ENCODE data around the gene UGT1A9.

UGT1A9 gene

DNA sequence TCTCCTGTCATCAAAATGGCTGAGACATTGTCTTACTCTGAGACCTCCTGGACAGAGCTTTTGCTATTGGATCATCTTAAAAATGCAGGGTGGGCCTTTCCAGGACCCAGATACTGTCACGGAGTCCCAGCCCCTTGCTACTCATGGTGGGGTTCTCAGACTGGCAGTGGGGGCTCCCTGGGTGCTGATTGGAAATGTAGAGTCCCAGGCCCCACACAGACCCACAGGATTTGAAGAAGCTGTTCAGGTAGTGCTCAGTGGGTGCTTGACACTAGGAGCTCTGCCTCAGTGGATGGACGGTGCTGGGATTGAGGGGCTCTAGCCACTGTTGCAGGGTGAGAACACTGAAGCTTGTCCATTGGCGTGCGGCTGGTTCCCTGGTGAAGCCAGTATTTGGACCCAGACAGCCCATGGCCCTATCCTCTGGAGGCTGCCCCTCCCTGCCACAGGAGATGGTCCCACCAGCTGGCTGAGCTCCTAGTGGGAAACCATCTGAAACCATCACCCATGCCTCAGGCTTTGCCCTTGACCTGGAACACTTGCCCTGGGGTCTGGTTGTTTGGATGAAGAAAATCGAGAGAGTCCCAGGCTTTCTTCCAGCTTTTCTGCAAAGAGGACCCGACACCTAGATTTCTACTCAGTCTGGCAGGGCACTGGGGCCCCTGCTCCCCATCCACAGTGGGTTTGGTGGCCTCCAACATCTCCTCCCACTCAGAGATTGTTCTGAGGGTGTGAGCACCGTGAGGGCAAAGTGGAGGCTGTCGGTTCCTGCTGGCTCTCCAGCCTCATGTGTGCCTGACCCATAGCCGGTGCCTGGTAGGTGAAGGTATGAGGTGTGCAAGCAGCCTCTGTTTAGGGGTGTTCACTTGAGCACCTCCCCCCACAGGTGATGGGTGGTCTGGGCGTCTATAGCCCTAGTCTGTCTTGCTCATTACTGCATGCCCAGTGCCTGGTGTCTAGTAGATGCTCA, 136.6 kb downstream of the UGT1A9 start:
- DNase-seq (ENCODE audit: low read depth), result no peak
- no peak overlapping the region for H3K4me3 ChIP-seq (ENCODE audit: low read depth, low read length)

DNA sequence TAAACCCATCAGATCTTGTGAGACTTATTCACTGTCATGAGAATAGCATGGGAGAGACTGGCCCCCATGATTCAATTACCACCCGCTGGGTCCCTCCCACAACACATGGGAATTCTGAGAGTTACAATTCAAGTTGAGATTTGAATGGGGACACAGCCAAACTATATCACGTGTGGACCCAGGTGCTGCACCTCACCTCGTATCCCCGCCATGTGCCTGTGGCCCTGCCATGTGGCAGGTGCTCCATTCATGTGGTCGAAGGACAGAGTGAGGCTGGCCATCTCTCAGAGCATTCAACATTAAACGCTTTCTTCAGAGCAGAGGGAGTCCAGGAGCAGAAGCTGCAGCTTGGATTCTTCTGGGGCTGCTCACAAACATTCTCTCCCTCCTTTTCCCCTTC, 138.7 kb downstream of the UGT1A9 start:
- no peak for DNase-seq (ENCODE audit: low read depth)
- H3K4me3 ChIP-seq (ENCODE audit: low read depth, low read length), result no peak overlapping the region

DNA sequence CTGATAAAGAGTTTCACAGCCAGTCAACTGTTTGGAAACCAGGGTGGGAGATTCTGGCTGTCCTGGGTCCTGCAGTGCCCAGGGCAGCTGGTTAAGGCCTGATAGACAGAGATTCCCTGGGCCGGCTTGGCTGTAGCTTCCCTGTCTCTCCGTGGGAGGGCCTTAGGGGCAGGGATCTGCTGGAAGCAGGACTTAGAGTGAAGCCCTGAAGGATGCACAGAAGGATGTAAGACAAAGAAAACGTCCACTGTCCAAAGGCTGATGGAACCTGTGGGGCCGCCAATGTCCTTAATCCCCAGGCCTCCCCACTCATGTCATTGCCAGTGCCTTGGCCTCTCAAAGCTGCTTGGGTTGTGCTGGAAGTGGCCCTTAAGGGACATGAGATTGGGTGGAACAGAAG, 139.4 kb downstream of the UGT1A9 start:
- H3K4me3 ChIP-seq (ENCODE audit: low read depth, low read length), result no peak overlapping the region
- DNase-seq (ENCODE audit: low read depth), result no peak

DNA sequence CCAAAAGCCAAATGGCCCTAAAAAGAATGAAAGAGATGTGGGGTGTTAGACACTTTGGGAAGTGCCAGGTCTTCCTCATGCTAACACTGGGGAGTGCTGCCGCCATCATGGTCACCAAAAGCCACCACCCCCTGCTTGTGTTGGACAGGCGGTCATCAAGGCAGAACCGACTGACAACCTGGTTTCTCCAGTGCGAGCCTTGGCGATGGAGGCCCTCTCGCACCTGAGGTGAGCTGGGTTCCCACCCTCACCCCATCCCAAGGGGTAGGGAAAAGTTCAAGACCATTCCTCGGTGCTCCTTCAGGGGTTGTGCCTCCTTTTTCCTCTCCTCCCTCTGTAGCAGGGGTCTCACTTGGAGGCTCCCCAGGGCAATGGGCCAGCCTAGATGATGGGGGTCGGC, 140.0 kb downstream of the UGT1A9 start:
- DNase-seq (ENCODE audit: low read depth), result no peak
- H3K4me3 ChIP-seq (ENCODE audit: low read depth, low read length), result no peak overlapping the region

DNA sequence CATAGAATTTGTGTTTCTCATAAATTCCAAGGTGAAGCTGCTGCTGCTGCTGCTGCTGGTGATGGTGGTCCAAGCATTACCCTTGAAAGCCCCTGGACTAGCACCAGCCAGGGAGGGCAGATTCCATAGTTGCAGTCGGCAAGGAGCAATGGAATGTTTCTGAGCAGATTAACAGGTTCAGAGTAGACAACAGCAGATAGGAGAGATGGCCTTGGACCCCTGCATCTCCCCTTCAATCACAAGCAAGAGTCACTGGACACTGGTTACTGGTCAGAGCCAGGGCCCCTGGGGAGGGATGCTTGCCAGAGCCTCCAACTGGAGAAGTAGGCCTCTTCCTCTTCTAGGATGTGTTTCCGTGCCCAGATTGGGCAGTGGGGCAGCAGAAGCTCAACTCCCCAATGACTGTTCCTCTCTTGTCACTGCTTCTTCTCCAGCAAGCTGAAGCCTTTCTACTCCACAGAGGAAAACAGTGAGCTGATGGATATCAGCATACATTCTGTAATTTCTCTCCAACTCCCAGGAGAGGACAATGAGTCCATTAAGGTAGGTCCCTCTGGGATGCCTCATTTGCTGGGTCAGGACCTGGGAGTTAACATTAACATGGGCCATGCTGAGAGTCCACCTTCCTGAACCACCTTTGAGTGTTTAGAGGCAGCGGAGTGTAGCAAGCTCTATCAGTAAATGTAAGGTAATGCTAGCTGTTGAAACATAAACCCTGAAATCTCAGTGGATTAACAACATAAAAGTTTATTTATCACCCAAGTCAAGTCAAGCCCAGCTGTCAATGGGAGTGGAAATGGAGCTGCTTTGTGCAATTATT, 141.7 kb downstream of the UGT1A9 start:
- DNase-seq (ENCODE audit: low read depth), result no peak

DNA sequence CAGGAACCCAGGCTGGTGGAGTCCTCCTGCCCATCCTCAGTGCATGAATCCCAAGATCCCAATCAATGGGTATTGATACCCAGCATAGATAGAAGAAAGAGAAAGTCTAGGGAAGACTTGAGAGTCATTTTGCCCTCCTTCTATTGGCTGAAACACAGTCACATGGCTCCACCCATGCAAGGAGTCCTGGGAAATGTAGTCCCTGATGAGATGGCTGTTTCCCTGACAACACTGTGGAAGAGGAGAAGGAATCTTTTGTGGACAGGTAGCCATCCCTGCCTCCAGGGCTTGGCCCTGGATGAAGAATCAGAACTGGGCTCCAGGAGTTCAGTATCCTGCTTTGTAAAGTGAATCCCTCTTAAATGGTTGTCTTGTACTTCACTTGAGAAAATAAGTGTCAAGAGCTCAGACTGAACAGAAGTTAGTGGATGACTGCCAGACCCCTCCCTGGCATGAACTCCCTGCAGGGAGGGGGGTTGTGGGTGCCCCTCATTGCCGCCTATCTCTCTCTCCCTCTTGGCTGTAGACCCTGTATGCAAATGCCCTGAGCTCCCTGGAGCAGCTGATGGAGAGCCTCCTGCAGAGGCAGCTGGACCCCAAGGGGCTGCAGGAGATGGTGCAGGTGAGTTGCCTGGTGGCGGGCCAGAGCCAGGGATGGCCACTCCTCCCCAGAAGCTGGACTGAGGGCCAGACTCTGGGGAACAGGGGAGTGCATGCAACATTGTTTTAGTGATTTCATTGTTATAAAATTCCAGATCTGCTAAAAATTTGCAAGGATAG, 142.5 kb downstream of the UGT1A9 start:
- DNase-seq (ENCODE audit: low read depth), result no peak
- H3K4me3 ChIP-seq (ENCODE audit: low read depth, low read length), result no peak overlapping the region

More for the DNA sequence above, 141.7 kb downstream of the UGT1A9 start:
- no peak overlapping the region for H3K4me3 ChIP-seq (ENCODE audit: low read depth, low read length)

DNA sequence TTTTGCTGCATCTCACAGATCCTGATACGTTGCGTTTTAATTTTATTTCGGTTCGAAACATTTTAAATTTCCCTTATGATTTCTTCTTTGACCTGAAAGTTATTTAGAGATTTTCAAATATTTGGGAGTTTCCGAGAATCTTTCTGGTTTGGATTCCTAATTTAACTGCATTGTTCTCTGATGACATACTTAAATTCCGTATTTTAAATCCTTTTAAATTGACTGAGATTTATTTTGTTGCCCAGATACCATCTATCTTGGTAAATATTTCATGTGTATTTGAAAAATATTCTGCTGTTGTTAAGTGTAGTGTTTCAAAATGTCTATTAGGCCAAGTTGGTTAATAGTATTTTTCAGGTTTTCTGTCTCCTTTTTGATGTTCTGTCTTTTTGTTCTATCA, 144.2 kb downstream of the UGT1A9 start:
- no peak for DNase-seq (ENCODE audit: low read depth)
- H3K4me3 ChIP-seq (ENCODE audit: low read depth, low read length), result no peak overlapping the region

DNA sequence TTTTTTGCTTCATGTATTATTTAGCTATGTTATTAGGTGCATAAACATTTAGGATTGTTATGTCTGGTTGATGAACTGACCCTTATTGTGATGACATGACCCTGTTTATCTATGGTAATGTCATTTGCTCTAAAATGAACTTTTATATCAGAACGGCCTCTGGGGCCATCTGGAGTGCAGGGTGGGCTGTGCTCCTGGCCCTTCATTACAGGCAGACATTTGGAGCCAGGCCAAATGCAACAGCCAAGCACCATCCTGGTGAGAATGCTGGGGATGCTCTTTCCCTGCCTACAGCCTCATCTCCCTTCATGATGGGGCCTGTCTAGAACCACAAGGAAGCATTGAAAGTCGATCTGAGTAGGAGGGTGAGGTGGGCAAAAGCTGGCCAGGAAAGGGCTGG, 144.6 kb downstream of the UGT1A9 start:
- no peak overlapping the region for H3K4me3 ChIP-seq (ENCODE audit: low read depth, low read length)
- no peak for DNase-seq (ENCODE audit: low read depth)

DNA sequence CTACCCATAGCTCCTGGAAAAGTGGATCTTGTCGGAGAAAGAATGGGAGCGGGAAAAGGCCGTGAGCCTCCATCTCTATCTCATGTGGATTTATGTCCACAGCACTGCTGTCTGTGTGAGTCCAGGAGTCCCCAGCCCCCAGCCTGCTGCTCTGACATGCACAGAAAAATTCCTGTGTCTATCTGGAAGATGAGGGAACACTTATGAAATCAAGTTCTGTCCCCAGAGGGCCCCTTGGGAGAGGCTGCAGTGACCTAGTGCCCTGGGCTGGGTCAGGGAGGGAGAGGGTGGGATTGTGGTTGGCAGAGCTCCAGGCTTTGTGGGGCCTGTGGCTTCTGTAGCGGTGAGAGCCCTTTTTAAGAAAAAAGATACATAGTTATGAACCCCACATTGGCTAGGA, 145.1 kb downstream of the UGT1A9 start:
- no peak overlapping the region for H3K4me3 ChIP-seq (ENCODE audit: low read depth, low read length)
- DNase-seq (ENCODE audit: low read depth), result no peak

DNA sequence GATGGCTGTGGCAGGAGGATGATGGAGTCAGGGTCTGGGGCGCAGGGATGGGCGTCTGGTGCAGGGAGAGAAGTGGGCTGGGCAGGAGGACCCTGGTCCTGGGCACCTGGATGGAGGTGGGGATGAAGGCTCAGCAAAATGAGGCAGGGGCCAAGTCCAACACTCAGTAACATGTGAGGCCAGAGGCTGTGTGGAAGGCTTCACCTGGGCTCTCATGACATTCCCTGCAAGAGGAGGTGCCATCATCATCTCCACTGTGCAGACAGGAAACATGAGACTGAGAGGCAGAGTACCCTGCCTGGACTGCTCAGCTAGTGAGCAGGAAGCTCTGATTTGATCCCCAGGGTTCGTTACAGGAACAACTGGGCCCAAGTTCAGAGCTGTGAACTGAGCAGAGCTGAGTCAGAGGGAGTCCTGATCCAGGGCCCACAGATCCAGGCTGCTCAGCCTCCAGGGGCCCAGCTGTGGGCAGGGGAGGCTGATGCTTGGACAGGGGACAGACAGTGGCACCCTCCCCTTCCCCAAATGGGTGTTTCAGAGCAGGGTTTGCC, 145.7 kb downstream of the UGT1A9 start:
- DNase-seq (ENCODE audit: low read depth), result no peak
- no peak overlapping the region for H3K4me3 ChIP-seq (ENCODE audit: low read depth, low read length)

DNA sequence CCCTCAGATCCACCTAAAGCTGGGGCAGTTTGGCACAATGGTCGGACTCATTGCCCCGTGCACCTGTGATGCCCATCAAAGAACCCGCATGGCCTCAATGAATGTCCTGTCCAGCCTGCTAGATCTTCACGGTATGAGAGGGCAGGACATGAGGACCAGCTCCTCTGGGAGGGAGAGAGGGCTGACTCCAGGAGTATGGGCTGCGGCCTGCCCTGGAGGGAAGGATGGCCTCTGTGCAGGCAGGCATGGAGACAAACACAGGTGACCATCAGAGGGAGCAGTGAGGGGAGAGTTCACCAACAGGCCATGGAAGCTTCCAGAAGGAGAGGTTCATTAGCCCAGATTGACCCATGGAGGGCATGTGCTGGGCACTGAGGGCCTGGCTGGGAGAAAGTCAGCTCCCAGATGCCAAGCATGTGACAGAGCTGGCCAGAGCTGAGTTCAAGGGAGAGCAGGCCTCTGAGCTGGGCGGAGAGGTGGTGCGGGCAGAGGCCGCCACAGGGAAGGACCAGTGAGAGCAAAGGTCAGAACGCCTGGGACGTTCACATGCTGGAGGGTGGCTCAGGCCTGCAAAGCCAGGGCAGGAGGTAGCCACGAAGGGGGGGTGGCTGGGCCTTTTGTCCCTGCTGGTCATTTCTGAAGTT, 146.4 kb downstream of the UGT1A9 start:
- H3K4me3 ChIP-seq (ENCODE audit: low read depth, low read length), result no peak overlapping the region
- DNase-seq (ENCODE audit: low read depth), result no peak

DNA sequence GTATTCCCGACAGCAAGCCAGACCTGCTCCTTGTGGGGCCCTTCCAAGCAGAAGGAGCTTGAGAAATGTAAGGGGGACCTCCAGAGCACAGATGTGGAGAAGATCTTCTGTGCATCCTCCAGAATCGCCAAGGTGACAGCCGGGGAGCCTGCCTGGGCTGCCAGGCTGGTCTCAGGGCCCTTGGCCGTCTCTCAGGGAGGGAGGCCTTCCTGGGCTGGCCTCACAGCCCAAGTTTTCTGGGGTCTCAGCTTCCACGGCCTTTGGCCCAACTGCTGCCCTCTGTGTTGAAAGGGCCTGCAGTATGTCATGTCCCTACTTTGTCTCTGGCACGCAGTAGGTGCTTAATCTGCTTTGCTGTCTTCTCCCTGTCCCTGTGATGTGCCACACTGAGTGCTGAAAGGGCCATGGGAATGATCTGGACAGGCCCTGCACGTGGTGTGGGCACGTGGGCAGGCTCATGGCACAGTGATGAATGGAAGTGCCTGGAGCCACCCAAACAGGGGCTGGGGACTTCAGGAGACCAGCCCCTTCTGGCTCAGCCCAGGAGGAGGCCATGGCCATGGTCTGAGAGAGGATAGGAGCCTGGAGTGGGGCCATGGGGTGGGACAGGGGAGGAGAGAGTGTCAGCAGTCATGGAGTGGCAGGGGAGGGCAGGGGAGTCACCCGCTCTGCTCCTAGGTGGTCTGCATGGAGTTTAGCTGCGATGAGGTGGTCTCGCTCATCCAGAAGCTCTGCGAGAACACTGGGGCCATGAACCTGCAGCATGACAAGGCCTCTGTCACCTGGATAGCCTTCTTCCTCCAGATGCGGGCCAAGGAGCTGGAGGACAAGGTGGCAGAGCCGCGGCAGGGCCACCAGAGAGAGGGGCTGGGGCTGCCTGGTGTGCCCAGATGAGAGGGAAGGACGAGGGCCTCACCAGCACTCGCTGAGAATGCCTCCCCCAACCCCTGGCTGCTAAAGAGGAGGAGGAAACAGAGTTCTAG, 147.2 kb downstream of the UGT1A9 start:
- no peak overlapping the region for H3K4me3 ChIP-seq (ENCODE audit: low read depth, low read length)
- DNase-seq (ENCODE audit: low read depth), result no peak

DNA sequence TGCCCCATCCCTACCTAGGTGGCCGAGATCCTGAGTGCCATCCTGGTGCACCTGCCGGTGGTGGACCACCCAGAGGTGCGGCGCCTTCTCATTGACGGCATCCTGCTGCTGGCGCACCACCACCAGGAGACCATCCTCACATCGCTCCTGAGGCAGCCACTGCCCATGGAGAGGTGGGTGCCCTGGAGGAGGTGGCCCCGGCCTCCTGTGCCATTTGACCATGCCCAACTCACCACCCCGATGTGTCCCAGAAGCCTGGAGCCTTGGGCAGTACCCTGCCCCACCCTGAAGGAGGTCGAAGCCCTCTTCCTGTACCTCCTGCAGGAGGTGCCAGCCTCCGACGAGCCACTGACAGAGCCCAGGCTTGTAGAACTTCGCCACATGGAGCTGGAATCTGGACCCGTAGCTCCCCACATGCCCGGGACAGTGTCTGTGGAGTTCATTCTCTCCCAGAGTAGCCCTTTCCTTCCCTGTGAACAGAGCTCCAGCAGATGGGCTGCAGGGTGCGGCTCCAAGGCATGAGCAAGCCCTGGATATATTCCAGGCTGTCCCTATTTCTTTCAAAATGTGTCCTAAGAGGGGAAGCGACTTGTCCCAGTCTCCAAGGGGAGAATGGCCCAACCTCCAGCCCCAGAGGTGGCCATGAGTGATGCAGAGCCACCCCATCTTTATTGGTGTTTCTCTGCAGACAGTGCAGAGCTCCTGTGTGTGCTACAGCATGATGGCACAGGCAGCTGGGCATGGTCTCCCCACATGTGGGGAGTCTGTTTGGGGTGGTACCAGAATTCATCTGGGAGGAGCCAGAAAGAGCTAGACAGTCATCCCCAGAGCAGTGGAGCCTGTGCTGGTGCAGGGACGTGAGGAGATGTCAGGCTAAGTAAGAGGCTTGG, 148.4 kb downstream of the UGT1A9 start:
- no peak overlapping the region for H3K4me3 ChIP-seq (ENCODE audit: low read depth, low read length)
- no peak for DNase-seq (ENCODE audit: low read depth)

DNA sequence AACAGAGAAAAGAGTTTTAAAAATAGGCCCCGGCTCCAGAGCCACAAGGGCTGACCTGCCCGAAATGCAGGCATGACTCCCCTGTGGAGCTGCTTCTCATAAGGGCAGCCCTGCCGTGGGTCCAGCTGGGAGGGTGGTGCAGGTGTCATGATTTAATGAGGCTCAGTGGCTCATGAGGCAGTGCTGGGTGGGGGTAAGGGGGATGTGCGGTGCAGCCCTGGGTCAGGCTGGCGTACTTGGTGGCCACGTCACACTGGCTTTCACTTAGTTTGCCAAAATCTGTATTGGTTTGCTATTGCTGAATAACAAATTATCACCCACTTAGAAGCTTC, 149.0 kb downstream of the UGT1A9 start:
- no peak for DNase-seq (ENCODE audit: low read depth)
- H3K4me3 ChIP-seq (ENCODE audit: low read depth, low read length), result no peak overlapping the region

DNA sequence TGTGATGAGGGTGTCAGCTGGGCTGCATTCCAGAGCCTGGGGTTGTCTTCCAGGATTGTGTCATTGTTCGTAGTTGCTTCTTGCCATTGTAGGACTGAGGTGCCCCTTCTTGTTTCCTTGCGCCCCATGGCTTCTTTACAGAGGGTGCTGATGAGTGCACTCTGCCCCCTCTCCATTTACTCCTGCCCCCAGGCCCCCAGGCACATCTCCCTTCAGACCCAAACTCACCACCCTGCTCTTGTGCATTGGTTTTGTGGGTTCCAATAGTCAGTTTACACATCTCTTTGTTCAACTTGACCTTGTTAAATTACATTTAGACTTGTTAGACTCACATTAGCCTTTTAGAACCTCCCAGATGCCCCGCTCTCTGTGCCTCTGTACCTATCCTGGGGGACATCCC, 149.5 kb downstream of the UGT1A9 start:
- no peak overlapping the region for H3K4me3 ChIP-seq (ENCODE audit: low read depth, low read length)
- no peak for DNase-seq (ENCODE audit: low read depth)

DNA sequence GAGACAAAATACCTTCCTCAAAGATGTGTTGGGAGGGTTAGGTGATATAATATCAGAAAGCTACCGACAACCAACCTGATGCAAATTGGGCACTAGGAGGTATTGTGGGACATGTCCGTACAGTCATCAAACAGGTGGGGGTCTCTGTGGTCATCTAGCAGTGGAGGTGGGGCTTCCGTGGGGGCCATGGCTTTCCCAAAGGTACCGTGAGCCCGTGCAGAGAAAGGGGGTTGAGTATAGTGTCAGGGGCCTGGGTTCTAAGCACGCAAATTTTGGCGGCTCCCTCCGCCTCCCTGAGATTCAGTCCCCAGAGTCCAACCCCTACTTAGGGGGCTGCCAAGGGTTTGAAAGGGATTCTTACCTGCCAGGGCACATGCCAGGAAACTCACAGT, 150.0 kb downstream of the UGT1A9 start:
- DNase-seq (ENCODE audit: low read depth), result no peak

DNA sequence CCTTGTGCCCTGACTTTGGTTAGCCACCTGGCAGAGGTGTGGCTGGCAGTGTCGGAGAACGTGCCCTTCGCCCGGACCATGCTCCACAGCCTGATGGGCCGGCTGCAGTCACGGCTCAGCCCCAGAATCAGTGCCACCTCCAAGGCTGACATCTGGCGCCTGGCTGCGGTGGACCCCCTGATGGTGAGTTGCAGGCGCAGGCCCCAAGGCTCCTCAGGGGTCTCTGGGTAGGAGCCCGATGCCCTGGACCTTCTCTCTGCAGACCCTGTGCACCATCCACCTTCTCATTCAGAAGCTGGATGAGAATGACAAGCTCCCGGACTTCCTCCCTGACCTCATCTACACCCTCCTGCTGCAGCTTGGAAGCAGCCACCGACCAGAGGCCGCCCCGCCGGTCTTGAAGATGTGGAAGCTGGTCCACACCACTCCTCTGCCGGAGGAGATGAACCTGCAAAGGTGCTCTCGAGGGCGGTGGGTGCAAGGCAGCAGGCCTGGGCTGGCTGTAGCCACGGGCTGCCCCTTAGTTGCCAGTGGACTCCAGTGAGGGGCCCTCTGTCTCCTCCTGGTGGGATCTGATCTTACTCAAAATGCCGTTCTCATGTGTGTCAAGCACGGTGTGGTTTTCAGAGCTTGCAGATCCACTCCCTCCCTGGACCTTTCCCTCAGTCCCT, 150.5 kb downstream of the UGT1A9 start:
- no peak for DNase-seq (ENCODE audit: low read depth)
- no peak overlapping the region for H3K4me3 ChIP-seq (ENCODE audit: low read depth, low read length)

More for the DNA sequence above, 150.0 kb downstream of the UGT1A9 start:
- H3K4me3 ChIP-seq (ENCODE audit: low read depth, low read length), result no peak overlapping the region

Measured in skeletal muscle cell (primary cell).